PFSK-1 (cell line): Measurements from ENCODE around the gene TMEM259.

Experiments
- FOXP2 ChIP-seq: optimal IDR thresholded peaks from 2 replicates; pipeline ENCODE3; 2011; ENCODE audit warnings: borderline replicate concordance, control low read depth, inconsistent platforms; ENCODE audit not compliant: insufficient read depth; ENCODE audit errors: extremely low read length, extremely low read depth
- POLR2AphosphoS5 ChIP-seq: IDR thresholded peaks from 2 replicates; pipeline ENCODE4 v1.6.1; 2012; ENCODE audit warnings: low read depth, mild to moderate bottlenecking, control low read depth, low read length, moderate library complexity
- SIN3A ChIP-seq: IDR thresholded peaks from 2 replicates; pipeline ENCODE4 v1.6.1; 2012; ENCODE audit warnings: mild to moderate bottlenecking, low read length, moderate library complexity, borderline replicate concordance; ENCODE audit not compliant: insufficient read depth
- TAF1 ChIP-seq: IDR thresholded peaks from 2 replicates; pipeline ENCODE4 v1.6.1; 2012; ENCODE audit warnings: low read length, control low read depth, borderline replicate concordance; ENCODE audit not compliant: insufficient read depth
- TF ChIP-seq, protein P1 (sequence below), 2 experiments: IDR thresholded peaks; 2 replicates each; pipeline versions ENCODE4 v1.6.1 to v1.8.0; 2011 to 2012; ENCODE audit warnings: low read depth in 2 of 2, low read length in 2 of 2, control low read depth in 1 of 2, inconsistent platforms in 1 of 2, mild to moderate bottlenecking in 1 of 2, moderate library complexity in 1 of 2; ENCODE audit not compliant: insufficient read depth in 1 of 2

The TMEM259 gene

DNA sequence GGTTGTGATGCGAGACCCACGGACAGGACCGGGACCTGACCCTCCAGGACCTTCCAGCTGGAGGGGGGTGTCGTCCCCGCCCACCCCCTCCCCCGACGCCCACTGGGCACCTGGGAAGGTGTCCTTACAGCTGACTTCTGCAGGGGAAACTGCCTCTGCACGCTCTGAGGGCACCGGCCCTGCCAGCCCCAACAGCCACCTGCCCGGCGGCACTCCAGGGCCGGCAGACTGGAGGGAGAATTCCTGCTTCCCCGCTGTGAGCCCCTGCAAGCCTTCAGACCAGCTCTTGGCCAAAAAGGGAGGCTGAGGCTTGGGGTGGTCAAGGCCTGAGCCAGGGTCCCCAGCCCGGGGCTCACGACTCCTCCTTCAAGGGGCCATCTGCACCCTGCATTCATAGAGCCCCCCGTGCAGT, 6.7 kb upstream of the TMEM259 start:
- no peak for TF ChIP-seq TAF1
- TF ChIP-seq, protein P1, sequence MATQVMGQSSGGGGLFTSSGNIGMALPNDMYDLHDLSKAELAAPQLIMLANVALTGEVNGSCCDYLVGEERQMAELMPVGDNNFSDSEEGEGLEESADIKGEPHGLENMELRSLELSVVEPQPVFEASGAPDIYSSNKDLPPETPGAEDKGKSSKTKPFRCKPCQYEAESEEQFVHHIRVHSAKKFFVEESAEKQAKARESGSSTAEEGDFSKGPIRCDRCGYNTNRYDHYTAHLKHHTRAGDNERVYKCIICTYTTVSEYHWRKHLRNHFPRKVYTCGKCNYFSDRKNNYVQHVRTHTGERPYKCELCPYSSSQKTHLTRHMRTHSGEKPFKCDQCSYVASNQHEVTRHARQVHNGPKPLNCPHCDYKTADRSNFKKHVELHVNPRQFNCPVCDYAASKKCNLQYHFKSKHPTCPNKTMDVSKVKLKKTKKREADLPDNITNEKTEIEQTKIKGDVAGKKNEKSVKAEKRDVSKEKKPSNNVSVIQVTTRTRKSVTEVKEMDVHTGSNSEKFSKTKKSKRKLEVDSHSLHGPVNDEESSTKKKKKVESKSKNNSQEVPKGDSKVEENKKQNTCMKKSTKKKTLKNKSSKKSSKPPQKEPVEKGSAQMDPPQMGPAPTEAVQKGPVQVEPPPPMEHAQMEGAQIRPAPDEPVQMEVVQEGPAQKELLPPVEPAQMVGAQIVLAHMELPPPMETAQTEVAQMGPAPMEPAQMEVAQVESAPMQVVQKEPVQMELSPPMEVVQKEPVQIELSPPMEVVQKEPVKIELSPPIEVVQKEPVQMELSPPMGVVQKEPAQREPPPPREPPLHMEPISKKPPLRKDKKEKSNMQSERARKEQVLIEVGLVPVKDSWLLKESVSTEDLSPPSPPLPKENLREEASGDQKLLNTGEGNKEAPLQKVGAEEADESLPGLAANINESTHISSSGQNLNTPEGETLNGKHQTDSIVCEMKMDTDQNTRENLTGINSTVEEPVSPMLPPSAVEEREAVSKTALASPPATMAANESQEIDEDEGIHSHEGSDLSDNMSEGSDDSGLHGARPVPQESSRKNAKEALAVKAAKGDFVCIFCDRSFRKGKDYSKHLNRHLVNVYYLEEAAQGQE (IDR thresholded peaks at IDR 0.05; ENCODE audit: insufficient read depth in 1 of 2, low read depth in 2 of 2, low read length in 2 of 2), result no peak
- no peak for TF ChIP-seq SIN3A
- no peak for TF ChIP-seq FOXP2
- 0 out of 2 replicates have a peak, but pooled peaks have one; percentile 3 for TF ChIP-seq POLR2AphosphoS5

DNA sequence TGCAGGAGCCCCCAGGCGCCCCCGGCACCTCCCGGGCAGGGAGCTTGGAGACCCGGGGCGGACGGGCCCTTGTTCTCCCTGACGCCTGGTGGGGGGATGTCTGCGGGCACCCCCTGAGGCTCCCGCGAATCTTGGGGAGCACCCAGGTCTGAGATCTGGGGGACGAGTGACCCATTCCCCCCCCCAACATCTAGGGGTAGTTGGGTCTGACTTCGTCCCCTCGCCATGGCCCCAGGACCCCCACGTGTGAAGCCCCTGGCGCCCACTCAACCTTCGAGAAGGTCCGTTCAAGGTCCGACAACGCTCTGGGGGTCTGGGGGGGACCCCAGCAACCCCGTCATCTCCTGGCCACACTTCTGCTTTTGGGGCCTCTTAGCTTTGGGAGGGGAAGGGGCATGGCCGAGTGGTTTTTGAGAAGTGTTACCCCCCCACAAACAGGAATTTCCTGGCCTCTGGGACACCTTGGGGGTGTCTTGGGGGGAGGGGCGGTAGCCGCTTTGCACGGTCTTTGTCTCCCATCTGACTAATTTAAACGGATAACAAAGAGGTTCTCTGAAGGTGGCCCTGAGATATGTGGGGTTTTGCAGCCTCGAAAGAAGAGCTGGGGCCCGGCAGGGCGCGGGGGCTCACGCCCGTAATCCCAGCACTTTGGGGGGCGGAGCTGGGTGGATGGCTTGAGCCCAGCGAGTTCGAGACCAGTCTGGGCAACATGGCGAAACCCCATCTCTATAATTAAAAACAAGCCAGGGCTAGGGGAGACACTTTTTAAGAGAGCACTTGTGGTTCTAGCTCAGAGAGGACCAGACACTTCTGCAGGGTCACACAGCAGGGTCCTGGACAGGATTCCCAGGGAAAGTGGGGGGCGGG, 6.1 kb upstream of the TMEM259 start:
- TF ChIP-seq TAF1 (no peak), SIN3A (no peak), POLR2AphosphoS5 (no peak), FOXP2 (no peak)
- TF ChIP-seq, protein P1 (IDR thresholded peaks at IDR 0.05; ENCODE audit: insufficient read depth in 1 of 2, low read depth in 2 of 2, low read length in 2 of 2), result no peak

DNA sequence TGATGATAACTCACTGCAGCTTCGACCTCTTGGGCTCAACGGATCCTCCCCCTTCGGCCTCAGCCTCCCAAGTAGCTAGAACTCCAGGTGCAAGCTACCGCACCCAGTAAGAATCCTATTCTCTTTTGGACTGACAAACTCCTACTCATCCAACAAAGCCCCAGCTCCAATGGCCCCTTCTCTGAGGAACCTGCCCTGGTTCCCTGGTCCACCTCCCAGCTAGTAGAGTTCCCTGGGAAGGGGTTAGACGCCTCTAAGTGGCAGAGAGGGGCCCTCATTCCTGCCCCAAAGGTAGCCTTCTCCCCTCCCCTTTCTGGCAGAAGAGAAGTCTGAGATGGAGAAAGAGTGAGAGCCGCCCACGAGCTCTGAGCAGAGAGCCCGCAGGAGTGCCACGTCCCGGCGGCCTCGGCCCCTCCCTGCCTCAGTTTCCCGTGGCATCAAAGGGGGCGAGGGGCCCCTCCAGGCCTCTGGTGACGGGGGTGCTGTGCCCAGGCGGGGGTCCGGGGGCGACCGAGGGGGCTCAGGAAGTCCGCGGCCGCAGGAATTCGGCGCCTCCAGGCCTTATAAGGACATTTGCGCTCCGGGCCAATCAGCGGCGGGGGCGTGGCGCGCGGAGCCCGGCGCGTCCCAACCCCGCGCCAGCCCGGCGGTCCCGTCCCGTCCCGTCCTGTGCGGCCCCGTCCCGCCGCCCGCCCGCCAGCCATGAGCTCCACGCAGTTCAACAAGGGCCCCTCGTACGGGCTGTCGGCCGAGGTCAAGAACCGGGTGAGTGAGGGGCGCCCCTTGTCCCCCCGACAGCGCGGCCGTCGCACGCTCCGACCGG, 5.2 kb upstream of the TMEM259 start, which contains the start of gene CNN2:
CNN2 (plus strand) TSS at position 649 of the 823 bp plus-strand sequence; CDS start at position 703, 54 bp downstream.
- TF ChIP-seq, protein P1 (IDR thresholded peaks at IDR 0.05; ENCODE audit: insufficient read depth in 1 of 2, low read depth in 2 of 2, low read length in 2 of 2), result no peak
- TF ChIP-seq TAF1 (no peak), FOXP2 (peak; percentile 28), SIN3A (no peak), POLR2AphosphoS5 (0 out of 2 replicates have a peak, but pooled peaks have one; percentile 30)

DNA sequence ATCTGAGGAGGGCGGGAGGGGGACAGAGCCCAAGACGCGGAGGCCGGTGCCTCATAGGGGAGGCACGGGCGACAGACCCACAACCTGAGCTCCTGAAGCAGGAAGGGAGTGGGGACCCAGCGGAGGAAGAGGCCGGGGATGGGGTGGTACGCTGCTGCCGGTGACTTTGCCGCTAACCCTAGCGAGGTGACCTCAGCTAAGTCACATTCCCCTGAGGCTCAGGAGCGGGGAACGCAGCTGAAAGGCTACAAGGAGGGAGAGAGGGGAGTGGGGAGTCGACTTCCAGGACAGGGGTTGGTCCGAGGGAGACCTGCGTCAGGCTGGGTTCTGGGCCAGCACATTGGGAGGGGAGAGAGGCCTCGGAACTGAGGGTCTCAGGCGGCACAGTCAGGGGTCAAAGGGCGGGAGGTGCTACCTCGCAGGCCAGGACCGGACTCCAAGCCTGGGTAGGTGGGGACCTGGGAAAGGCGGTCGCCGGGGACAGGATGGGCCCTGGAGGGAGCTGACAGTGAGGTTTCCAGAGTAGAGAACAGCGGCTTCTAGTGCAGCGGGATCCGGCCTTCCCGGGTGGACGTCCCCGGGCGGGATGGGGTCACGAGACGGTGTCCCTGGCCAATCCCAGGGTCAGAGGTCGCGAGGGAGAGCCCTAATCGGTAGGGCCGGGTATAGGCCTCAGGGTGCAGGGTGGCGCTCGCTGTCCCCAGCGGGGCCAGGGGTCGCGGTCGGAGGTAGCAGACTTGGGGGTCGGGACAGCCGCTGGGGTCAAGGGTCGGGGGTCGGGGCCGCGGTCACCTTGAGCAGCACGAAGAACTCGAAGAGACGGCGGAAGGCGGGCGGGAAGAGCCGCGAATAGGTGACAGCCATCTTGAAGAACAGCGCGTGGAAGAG, 699 bp downstream of the TMEM259 start:
- no peak for TF ChIP-seq POLR2AphosphoS5

DNA sequence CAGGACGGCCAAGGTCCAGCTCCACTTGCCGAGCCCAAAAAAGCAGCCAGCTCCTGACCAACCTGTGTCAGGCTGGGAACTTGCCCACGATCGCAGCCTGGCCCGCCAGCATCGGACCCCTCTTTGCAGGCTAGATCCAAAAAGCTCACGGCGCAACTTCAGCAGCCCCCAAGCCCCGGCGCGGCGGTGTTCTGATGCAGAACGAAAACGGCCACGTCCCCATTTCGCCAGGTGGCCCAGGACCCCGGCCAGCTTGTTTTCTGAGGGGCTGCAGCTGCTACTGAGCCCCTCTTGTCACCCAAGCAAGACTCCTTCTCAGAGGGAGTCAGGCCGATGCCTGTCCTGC, 1.3 kb downstream of the TMEM259 start:
- TF ChIP-seq, protein P1 (IDR thresholded peaks at IDR 0.05; ENCODE audit: insufficient read depth in 1 of 2, low read depth in 2 of 2, low read length in 2 of 2), result no peak
- no peak for TF ChIP-seq FOXP2
- no peak for TF ChIP-seq SIN3A
- TF ChIP-seq POLR2AphosphoS5, result no peak
- TF ChIP-seq TAF1, result no peak
